HG02763 (cell line): ENCODE measurements around the gene SNAPC2.

ENCODE experiments used
- ATAC-seq: cut with Tn5 transposase; IDR thresholded peaks from one replicate; pipeline ENCODE4 v1.9.1; 2021; ENCODE audit warnings: mild to moderate bottlenecking, moderate library complexity; ENCODE audit not compliant: unreplicated experiment

SNAPC2 gene

DNA sequence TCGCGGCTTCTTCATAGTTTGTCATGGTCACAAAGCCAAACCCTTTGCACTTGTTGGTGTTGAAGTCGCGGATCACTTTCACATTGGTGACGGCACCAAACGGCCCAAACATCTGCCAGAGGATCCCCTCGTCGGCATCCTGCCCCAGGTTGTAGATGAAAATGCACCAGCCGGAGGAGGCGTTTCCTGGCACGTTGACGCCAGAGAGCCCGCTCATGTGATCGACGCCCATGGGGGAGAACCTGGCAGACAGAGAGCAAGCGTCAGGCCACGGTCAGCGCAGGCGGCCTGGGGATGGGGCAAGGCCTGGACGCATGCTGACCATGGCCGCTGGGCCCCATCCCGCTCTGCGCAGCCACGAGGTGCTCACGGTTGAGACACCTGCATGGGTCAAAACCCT lies 43.4 kb downstream of the SNAPC2 start:
- no peak for ATAC-seq

DNA sequence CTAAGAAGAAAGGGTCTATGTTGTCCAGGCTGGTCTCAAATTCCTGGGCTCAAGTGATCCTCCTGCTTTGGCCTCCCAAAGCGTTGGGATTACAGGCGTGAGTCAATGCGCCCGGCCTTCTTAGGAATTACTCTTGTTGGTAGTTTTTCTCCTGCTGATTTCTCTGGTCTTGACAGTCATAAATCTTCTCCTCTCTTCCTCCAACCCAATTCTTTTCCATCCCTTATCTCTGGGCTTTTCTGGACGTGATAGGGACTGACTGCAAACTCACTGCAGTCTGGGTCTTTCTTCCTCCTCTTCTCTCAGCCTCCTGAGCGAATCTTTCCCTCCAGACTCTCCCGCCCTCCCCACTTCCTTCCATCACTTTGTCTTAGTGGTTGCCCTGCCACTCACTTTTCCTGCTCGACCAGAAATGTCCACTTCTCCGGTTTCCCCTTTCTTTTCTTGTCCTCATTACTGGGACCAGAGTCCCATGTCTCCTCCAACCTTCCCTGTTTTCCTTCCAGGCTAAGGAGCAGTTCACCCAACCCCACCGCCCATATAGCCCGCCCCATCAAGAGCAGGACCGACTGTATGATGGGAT lies 45.2 kb downstream of the SNAPC2 start:
- ATAC-seq: no peak

DNA sequence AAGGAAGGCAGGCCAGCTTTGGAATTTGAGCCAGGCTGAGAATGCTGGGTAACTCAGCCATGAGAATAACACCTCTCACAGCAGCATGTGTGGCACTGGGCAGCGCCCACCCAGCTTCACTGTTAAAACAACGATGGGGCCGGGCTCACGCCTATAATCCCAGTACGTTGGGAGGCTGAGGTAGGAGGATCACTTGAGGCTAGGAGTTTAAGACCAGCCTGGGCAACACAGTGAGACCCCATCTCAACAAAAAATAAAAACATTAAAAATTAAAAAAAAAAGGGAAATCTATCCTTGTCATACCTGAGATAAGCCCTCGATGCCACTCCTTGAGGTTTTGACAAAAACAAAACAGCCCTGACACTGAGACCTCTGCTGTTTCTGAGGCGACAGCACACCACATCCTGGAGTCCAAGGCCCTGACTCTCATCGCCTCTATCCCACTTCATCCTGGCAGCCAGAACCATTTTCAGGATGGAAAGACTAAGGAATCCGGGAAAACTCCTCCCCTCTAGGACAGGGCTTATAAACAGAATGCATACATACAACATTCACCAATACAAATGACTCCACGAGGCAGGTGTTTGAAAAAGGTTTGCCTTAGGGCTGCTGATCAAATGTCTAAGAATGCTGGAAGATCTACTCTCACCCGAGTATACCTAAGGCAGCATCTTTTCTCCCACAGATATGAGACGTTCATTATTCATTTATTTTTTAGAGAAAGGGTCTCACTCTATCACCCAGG lies 46.0 kb downstream of the SNAPC2 start:
- no peak for ATAC-seq

DNA sequence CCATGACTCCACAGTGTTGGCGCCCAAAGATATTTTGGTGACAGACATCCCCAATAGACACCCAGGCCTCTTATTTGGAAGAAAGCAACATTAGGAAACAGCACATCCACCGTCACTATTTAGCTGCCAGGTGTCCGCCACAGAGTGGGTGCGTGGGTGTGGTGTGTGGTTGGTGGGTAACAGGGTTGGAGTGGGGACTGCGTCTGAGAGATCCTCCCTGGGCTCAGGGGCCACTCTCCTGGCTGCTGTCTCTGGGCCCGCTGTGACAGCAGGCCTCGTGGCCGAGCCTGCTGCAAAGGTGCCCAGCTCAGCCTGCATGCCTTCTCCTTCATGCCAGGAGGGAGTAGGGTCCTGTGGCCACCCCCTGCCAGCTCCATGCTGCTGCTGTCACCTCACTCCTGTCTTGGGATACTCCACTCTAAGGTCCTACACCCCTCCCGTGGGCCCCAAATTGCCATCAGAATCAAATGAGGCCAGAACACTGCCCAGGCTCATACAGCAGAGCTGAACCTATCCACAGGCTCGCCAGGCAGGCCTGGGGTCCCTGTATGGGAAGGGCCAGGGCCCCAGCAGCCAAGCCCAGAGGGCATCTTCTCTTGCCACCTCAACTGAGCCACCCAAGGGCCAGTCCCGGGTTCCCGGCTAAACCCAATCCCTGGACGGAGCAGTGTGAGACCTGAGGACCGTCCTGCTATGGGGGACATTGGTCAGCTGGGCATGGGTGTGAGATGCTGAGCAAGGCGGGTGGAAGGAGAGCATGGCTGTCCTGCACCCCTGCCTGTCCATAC lies 48.1 kb downstream of the SNAPC2 start:
- ATAC-seq: no peak

DNA sequence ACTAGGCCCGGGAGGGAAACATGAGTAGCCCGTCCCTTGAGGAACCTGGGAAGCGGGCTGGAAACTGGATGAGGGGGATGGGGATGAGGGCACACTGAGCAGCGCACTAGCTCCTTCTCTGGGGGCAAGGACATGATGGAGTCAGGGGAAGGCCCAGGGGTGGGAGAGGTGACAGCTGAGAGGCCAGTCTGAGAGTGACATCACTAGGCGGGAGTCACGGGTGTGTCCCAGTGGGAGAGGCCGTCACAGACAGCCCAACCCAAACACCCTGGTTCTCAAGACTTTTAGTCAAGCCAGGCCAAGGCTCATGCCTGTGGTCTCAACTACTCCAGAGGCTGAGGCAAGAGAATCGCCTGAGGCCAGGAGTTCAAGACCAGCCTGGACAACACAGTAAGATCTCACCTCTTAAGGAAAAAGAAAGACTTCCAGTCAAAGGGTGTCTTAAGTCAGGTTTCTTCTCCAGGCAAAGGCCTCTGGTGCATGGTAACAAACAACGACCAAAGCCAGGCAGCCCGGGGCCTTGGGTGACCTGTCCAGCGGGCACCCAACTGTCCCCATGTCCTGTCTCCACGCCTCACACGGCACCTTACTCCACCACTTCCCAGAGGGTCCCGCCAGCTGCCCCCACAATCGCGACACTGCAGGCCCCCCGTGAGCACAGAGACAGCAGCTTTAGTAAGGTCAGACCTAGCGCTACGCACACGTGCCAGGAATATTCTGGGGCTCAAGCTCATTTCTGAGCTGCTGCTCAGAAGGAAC lies 48.8 kb downstream of the SNAPC2 start:
- ATAC-seq: no peak

DNA sequence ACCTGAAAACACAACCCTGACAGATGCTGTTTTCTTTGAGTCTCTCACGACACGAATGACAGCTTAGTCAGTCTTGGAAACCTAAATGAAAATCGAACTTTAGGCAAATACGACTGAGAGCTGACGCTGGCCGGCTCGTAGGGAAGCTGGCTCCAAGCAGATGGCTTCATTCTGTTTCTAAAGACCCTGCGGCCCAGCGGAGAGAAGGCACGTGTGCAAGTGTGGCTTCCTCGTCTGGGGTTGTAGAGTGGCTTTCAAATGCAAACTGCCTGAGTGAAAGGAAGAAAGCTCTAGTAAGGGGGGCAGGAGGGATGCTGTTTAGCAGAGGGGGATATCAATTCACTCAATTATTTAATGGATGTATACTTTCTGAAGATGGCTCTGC lies 49.4 kb downstream of the SNAPC2 start:
- no peak for ATAC-seq

DNA sequence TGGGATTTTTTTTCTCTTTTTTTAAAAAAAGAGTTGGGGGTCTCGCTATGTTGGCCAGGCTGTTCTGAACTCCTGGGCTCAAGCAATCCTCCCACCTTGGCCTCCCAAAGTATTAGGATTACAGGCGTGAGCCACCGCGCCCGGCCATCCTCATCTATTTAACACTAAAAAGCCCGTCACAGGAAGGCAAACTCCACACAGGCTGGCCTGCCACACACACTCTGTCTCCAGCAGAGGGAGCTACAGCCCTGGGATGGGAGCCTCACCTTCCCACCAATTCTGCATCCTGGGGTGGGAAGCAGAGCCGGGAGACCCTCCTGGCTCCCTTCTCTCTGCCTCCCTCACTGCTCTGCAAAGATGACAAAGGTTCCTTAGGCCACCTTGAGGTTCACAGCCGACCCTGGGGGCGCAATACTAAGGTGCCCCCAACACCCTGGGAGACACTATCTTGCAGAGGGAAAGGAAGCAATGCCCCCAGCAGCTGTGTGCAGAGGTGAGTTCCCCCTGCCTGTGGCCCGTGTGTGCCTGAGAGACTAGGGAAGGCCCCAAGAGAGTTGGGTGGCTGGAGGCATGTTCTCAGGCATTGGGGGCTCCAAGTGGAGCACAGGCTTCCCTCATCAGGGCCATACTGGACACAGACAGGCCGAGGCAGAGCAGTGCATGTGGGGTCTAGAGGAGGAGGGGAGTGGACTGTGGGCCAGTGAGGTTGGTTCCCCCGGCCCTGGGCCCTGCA lies 50.7 kb downstream of the SNAPC2 start:
- ATAC-seq: no peak

DNA sequence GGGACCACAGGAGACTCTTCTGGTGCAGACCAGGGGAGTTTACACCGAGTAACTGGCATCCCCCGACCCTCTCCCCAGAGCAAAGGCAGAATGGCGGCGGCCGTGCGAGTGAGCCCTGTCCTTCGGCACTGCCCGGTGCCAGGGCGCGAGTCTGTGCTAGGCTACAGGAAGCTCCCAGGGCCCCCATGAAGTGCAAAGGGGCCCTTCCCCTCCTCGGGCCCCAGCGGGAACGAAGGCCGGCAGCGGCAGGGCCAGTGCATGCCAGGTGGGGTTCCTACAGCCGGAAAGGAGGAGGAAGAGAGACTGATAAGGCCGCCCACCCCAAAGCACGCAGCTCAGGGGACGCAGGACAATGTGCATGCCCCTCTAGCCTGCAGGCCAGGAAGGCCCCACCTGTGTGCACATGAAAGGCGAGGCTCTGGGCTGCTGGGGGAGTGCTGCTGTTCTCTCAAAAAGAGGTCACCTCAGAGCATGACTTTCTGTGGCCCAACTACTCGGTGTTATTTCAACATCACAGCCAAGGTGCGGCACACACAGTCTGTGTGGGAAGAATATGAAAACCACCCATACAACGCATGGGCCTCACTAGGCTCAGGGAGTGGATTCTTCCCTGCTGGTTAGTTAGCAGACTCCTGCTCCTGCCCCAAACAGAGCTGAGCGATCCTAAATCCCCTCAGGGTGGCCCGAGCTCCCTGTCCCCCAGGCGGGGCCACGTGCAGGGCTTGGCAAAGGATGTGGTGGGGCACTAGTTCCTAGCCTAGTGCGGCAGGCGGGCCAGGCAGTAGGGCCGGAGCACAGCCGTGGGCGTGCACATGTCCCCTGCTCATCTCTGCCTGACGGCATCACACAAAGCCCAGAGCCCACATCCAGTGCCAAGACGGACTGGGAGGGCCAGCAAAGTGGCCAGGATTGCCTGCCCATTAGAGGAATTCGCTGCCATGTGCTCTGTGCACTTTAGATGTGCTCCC lies 51.7 kb downstream of the SNAPC2 start:
- ATAC-seq: no peak
